Measurements from ENCODE around the gene PPARD.

The PPARD gene

GRCh38 chr6:35358086-35358485 lies 15.7 kb downstream of the PPARD start:
- no peak for DNase-seq

GRCh38 chr6:35359346-35359743 lies 17.0 kb downstream of the PPARD start:
- DNase-seq: no peak

GRCh38 chr6:35359744-35360348 lies 17.5 kb downstream of the PPARD start:
- no peak for DNase-seq

- no peak for DNase-seq
These were observed 18.2 kb downstream of the PPARD start for GRCh38 chr6:35360349-35361138.

- DNase-seq: no peak
These were observed 19.8 kb downstream of the PPARD start for GRCh38 chr6:35362200-35362599.

- no peak for DNase-seq
These were observed 21.0 kb downstream of the PPARD start for GRCh38 chr6:35363293-35363750.

GRCh38 chr6:35365594-35366203 lies 23.3 kb downstream of the PPARD start:
- no peak for DNase-seq

GRCh38 chr6:35366204-35366596 lies 23.8 kb downstream of the PPARD start:
- DNase-seq: no peak

- no peak for DNase-seq
These were observed 25.3 kb downstream of the PPARD start for GRCh38 chr6:35367646-35368037.

- peak; percentile 52 for DNase-seq
These were observed 25.9 kb downstream of the PPARD start for GRCh38 chr6:35368038-35368887.

GRCh38 chr6:35370124-35370741 lies 27.9 kb downstream of the PPARD start:
- DNase-seq: peak; percentile 47

- no peak for DNase-seq
These were observed 28.6 kb downstream of the PPARD start for GRCh38 chr6:35370785-35371493.

- no peak for DNase-seq
These were observed 29.3 kb downstream of the PPARD start for GRCh38 chr6:35371494-35372262.

GRCh38 chr6:35372633-35373032 lies 30.3 kb downstream of the PPARD start:
- no peak for DNase-seq

- no peak for DNase-seq
These were observed 33.9 kb downstream of the PPARD start for GRCh38 chr6:35376281-35376680.

GRCh38 chr6:35377002-35377401 lies 34.6 kb downstream of the PPARD start:
- no peak for DNase-seq

- no peak for DNase-seq
These were observed 35.9 kb downstream of the PPARD start for GRCh38 chr6:35378261-35378660.

- DNase-seq: no peak
These were observed 38.8 kb downstream of the PPARD start for GRCh38 chr6:35381132-35381531.

GRCh38 chr6:35382015-35382414 lies 39.7 kb downstream of the PPARD start:
- DNase-seq: no peak

- DNase-seq: no peak
These were observed 43.3 kb downstream of the PPARD start for GRCh38 chr6:35385457-35386202.

All from stimulated activated CD4-positive, alpha-beta T cell treated with anti-CD3 and anti-CD28 coated beads, Interleukin-1b, Interleukin-23, amount 100 ng/mL, for 48 hours (primary cell).